Left lobe of liver (tissue), 2 donors: ENCODE measurements around the gene YY1. TPM values are rescaled to one million over a fixed set of nuclear protein-coding genes. Genes with fewer than 3 reads are reported as not detected.
"Not testable (repeated sequence)": the region's sequence is repeated elsewhere in the genome, so short reads cannot be mapped to it uniquely, and the experiment has no call there.

Source experiments
- ATAC-seq: fragments of 200-7000 bp; cut with Tn5 transposase; one replicate; pipeline ENCODE4 v1.9.1; 2020; ENCODE audit warnings: mild to moderate bottlenecking, moderate library complexity
- DNase-seq: peaks from one replicate; pipeline ENCODE4 v3.0.0-alpha.2; 2020; ENCODE audit warnings: low spot score
- total RNA-seq: library from RNA; stranded (reverse); gene quantifications from one replicate; pipeline ENCODE4 v1.2.1, GENCODE V29; 2021
- donor health status: DM: no; HTN: no; CAD: no; lungs with moderate emphysema.
- donor health status: DM: no; HTN: yes; CAD: no.

Gene YY1
- total RNA-seq = 34.2 TPM

DNA sequence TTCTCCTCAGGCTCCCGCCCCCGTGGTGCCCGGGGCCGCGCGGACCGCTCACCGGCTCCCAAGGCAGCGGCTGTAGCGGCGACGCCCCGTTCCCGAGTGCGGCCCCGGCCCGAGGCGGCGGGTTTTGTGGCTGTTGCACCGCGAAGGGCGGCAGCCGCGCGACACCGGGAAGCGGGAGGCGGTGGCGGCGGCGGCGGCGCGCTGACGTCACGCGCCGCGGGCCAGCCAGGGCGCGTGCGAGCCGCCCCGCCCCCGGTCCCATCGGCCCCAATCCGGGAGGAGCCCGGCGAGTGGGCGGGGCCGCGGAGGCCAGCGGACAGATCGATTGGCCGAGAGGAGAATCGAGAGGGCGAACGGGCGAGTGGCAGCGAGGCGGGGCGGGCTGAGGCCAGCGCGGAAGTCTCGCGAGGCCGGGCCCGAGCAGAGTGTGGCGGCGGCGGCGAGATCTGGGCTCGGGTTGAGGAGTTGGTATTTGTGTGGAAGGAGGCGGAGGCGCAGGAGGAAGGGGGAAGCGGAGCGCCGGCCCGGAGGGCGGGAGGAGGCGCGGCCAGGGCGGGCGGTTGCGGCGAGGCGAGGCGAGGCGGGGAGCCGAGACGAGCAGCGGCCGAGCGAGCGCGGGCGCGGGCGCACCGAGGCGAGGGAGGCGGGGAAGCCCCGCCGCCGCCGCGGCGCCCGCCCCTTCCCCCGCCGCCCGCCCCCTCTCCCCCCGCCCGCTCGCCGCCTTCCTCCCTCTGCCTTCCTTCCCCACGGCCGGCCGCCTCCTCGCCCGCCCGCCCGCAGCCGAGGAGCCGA, at the start of gene YY1:
TSS of gene YY1 (plus strand) at position 726 of the 792 bp plus-strand sequence. CDS start 101 bp downstream, outside the sequence.
- peak; percentile 99 for DNase-seq

GRCh38 chr14:100190126-100190525, 48.8 kb upstream of the YY1 start:
- DNase-seq (no peak), ATAC-seq (no peak)

More for the DNA sequence above, at the start of gene YY1:
- peak; percentile 78 for ATAC-seq

- DNase-seq = no peak
These were observed 47.2 kb upstream of the YY1 start for GRCh38 chr14:100191584-100192249.

GRCh38 chr14:100192250-100192671, 46.7 kb upstream of the YY1 start:
- DNase-seq (peak; percentile 60), ATAC-seq (no peak)

More at GRCh38 chr14:100191584-100192249, 47.2 kb upstream of the YY1 start:
- ATAC-seq = no peak

- DNase-seq (peak; percentile 100), ATAC-seq (peak; percentile 95)
These were observed 46.1 kb upstream of the YY1 start for GRCh38 chr14:100192672-100193416.

DNA sequence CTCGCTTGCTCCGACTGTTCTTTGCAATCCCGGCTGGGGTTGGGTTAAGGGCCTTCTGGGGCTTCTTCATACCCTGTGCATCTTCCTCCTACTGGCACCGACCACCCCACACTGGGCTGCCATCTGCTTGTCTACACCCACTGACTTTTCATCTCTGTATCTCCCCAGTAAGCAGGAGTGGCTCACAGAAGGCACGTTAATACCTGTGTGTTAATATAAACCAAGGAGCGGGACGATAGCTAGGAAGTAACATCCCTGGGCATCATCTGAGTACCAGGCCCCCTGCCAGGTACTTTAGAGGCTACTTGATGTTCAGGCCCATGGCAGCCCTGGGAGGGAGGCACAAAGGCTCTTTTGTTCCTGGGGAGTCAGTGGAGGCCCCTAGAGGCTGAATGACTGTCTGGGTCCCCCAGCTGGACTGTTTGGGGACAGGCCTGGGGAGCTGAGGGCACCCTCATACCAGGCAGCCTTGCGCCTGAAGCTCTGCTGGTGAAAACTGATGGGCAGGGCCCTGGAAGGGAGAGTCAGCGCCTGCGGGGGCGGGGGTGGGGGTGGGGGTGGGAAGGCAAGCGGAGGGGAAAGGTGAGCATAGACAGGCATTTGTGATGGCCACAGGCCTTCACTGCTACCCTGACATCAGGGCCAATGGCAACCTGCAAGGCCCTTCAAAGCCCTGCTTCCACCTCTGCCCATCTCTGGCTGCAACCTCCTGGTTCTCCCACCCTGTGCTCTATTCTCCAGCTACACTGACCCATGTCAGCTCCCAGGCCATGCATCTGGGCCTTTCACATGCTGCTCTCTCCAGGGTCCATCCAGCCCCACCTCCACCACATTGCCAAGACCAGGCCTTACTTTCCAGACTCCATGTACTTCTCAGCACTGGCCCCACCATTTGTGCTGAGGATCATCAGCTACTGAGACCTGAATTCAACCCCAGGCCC, 45.3 kb upstream of the YY1 start:
- no peak for ATAC-seq
- no peak for DNase-seq

GRCh38 chr14:100199240-100199860, 39.6 kb upstream of the YY1 start:
- no peak for DNase-seq
- ATAC-seq = no peak

DNA sequence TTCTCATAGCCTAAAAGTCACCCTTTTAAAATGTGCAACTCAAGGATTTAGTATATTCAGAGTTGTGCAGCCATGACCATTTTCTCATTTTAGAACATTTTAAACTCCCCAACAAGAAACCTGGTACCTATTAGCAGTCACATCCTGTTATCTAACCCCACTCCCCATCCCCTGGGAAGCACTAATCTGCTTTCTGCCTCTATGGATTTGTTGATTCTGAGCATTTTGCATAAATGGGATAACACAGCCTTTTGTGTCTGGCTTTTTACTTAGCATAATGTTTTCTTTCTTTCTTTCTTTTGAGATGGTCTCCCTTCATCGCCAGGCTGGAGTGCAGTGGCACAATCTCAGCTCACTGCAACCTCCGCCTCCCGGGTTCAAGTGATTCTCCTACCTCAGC, 38.6 kb upstream of the YY1 start:
- DNase-seq = no peak
- no peak for ATAC-seq

- ATAC-seq = no peak
These were observed 37.2 kb upstream of the YY1 start for GRCh38 chr14:100201701-100202100.

DNA sequence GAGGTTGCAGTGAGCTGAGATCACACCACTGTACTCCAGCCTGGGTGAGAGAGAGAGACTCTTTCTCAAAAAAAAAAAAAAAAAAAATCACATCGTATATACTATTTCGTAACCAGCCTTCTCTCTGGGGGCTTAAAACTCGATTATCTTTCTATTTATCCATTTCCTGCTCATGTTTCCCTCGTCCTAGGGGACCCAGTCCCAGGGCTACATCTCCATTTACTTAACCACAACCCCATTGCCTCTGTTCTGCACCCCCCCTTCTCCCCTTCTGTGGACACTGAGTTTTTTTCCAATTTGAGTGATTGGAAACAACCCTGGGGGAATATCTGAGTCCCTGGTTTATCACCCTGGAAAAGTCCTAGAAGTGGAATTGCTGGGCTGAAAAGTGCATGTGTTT, 36.2 kb upstream of the YY1 start:
- DNase-seq (no peak), ATAC-seq (no peak)

More at GRCh38 chr14:100201701-100202100, 37.2 kb upstream of the YY1 start:
- DNase-seq = no peak

- no peak for DNase-seq
- no peak for ATAC-seq
These were observed 35.8 kb upstream of the YY1 start for GRCh38 chr14:100203146-100203545.

GRCh38 chr14:100203962-100204834, 34.7 kb upstream of the YY1 start:
- ATAC-seq (peak; percentile 95), DNase-seq (peak; percentile 68)

DNA sequence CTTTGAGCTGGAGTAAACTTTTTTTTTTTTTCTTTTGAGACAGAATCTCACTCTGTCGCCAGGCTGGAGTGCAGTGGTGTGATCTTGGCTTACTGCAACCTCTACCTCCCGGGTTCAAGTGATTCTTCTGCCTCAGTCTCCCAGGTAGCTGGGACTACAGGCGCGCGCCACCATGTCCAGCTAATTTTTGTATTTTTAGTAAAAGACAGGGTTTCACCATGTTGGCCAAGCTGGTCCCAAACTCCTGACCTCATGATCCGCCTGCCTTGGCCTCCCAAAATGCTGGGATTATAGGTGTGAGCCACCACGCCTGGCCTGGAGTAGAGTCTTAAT, 34.1 kb upstream of the YY1 start:
- ATAC-seq, DNase-seq: not testable (repeated sequence)

DNA sequence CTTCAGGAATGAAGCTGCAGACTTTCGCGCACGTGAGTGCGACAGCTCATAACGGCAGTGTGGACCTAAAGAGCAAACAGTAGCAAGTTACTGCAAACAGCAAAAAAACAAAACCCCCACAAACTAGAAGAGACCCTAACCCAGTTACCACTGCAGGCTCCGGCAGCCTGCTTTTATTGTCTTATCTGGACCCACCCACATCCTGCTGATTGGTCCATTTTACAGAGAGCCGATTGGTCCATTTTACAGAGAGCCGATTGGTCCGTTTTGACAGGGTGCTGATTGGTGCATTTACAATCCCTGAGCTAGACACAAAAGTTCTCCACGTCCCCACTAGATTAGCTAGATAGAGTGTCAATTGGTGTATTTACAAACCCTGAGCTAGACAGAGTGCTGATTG, 31.4 kb upstream of the YY1 start:
- not testable (repeated sequence) for ATAC-seq, DNase-seq

- not testable (repeated sequence) for DNase-seq, ATAC-seq
These were observed 30.8 kb upstream of the YY1 start for GRCh38 chr14:100208136-100208535.

DNA sequence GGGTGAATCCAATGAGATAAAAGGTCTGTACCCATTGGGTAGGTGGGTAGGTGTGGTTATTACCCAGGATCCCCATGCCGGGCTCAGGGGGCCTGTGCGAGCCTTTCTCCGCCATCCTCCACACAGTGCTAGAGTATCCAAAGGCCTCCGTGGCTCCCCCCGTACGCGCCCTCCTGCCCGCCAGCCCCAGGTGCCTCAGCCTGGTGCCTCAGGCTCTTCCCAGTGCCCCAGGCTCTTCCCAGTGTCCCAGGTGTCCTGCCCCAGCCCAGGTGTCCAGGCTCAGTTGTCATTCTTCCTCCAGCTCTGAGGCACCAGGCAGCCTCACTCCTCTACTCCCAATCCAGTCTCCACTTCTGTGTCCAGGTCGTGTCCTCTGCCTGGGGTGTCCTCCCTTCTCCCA, 27.6 kb upstream of the YY1 start:
- no peak for ATAC-seq
- no peak for DNase-seq

DNA sequence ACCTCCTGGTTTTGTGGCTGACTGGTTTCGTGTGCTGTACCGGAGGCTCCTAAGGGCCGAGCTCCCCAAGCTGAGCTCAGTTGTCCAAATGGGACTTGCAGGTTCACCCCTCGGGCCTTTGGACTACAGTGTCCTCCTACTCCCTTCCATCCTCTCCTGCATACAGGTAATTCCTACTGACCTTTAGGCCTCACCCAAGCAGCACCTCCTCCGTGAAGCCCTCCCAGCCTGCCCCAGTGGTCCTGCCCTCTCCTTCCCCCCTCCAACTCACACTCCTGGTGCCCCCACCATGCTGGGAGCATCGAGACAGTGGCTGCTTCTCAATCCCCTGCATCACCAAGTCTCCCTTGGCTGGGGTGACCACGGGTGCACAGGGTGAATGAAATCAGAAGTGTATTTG, 27.1 kb upstream of the YY1 start:
- DNase-seq (no peak), ATAC-seq (no peak)

DNA sequence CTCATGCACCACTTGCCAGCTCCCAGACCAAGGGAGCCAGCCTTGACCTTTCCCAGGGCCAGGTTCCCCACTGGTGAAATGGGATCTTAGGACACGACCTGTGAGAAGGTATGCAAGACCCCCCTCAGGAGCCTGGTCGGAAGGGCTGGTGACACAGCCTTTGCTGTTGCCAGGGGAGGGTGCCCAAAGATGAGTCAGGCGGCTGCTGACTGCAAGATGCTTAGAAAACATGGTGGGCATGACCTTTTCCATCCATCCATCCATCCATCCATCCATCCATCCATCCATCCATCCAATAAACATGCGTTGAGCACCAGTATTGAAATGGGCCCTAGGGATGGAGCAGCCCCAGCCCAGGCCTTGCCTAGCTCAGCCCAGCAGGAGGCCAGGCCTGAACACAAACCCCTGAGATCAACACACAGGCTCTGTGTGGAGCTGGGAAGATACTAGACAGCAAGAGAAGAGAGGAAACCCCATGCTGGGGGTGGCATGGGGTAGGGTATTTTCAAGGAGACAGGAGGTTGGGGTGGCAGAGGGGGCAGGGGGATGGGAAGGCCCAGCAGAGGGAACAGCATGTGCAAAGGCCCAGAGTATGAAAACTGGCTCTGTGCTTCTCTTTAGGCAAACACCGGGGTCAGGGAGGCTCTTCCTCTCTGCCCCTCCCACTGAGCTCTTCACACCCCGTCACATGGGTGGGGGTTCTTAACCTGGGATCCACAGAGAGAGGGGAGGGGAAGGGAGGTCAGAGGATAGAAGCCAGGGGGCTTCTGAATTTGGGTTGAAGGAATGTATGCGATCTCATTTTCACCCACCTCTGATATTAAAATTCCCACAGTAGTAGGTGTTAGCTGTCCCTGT, 26.2 kb upstream of the YY1 start:
- no peak for DNase-seq

More for the DNA sequence above, 26.2 kb upstream of the YY1 start:
- ATAC-seq = no peak
